ENCODE data around the gene TBC1D1.

The TBC1D1 gene

DNA sequence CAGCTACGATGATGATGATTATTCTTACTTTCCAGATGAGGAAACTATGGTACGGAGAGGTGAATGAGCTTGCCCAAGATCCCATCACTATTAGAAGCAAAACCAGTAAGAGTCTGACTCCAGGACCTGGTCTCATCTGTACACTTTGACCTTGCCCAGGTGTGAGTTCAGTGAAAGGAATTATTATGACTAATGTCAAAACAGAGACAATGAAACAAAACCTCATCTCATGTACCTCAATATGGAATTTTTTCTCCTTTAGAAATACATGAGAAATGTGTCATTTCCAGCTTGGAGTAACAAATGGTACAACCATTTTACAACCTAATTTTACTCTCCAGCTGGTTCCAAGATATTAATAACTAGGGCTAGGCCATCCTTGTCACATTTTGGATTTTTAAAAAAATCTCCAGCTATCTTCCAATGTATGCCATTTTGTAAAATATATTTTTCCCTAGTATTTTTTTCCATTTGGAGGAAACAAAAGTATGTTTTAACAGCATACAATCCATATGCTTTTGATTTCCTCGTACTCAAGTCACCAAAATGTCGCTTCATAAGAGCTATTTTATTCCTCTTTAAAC lies 283.1 kb downstream of the TBC1D1 start:
- Histone ChIP-seq H3K27ac (ENCODE audit: extremely low read depth, low read depth, low read length) (no peak overlapping the region), H3K9me3 (ENCODE audit: control insufficient read depth, insufficient read depth, low read depth, low read length) (no peaks in the 10 kb centered on the region), H3K4me1 (ENCODE audit: control insufficient read depth, insufficient read depth, low read length) (no peaks in the 10 kb centered on the region), H3K4me3 (ENCODE audit: low read depth, low read length) (no peak overlapping the region), H3K36me3 (ENCODE audit: control insufficient read depth in 2 of 2, insufficient read depth in 1 of 2, low read length in 2 of 2) (no peaks in the 10 kb centered on the region)
- POLR2A ChIA-PET = no interaction called here
- CTCF ChIA-PET = interaction anchor here (0.5 to 2.3 kb wide), 6 partner anchors 8 to 392 kb away, joined by 3 to 5 read pairs (median 4); no protein-coding TSS in a partner anchor
- TF ChIP-seq ZNF146 (tag by site-specific recombination; IDR thresholded peaks at IDR 0.05) (no peak), ZNF548 (tag by site-specific recombination; IDR thresholded peaks at IDR 0.05) (no peak), ZNF837 (tag by site-specific recombination; IDR thresholded peaks at IDR 0.05) (no peak), ZNF2 (tag by site-specific recombination; IDR thresholded peaks at IDR 0.05) (no peak), ZNF558 (tag by site-specific recombination; IDR thresholded peaks at IDR 0.05) (no peak), ZNF114 (tag by site-specific recombination; IDR thresholded peaks at IDR 0.05) (no peak), ZNF121 (tag by site-specific recombination; IDR thresholded peaks at IDR 0.05) (no peak), GLI4 (tag by site-specific recombination; IDR thresholded peaks at IDR 0.05) (no peak), GLIS2 (tag by site-specific recombination; IDR thresholded peaks at IDR 0.05) (no peak), ZBTB20 (tag by site-specific recombination; IDR thresholded peaks at IDR 0.05) (no peak), TRIM28 (IDR thresholded peaks at IDR 0.05; ENCODE audit: borderline replicate concordance, low read length) (no peak), ZSCAN30 (tag by site-specific recombination; IDR thresholded peaks at IDR 0.05) (no peak), IKZF3 (tag by site-specific recombination; IDR thresholded peaks at IDR 0.05) (no peak), ZNF76 (tag by site-specific recombination; IDR thresholded peaks at IDR 0.05; ENCODE audit: borderline replicate concordance, low read depth) (no peak), ZNF18 (tag by site-specific recombination; IDR thresholded peaks at IDR 0.05) (no peak), ZNF10 (tag by site-specific recombination; IDR thresholded peaks at IDR 0.05) (no peak), SALL2 (tag by site-specific recombination; IDR thresholded peaks at IDR 0.05; ENCODE audit: borderline replicate concordance) (no peak)
- TF ChIP-seq, protein P1, sequence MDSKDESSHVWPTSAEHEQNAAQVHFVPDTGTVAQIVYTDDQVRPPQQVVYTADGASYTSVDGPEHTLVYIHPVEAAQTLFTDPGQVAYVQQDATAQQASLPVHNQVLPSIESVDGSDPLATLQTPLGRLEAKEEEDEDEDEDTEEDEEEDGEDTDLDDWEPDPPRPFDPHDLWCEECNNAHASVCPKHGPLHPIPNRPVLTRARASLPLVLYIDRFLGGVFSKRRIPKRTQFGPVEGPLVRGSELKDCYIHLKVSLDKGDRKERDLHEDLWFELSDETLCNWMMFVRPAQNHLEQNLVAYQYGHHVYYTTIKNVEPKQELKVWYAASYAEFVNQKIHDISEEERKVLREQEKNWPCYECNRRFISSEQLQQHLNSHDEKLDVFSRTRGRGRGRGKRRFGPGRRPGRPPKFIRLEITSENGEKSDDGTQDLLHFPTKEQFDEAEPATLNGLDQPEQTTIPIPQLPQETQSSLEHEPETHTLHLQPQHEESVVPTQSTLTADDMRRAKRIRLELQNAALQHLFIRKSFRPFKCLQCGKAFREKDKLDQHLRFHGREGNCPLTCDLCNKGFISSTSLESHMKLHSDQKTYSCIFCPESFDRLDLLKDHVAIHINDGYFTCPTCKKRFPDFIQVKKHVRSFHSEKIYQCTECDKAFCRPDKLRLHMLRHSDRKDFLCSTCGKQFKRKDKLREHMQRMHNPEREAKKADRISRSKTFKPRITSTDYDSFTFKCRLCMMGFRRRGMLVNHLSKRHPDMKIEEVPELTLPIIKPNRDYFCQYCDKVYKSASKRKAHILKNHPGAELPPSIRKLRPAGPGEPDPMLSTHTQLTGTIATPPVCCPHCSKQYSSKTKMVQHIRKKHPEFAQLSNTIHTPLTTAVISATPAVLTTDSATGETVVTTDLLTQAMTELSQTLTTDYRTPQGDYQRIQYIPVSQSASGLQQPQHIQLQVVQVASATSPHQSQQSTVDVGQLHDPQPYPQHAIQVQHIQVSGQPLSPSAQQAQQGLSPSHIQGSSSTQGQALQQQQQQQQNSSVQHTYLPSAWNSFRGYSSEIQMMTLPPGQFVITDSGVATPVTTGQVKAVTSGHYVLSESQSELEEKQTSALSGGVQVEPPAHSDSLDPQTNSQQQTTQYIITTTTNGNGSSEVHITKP (tag by site-specific recombination; IDR thresholded peaks at IDR 0.05) = no peak
- TF ChIP-seq, protein P2, sequence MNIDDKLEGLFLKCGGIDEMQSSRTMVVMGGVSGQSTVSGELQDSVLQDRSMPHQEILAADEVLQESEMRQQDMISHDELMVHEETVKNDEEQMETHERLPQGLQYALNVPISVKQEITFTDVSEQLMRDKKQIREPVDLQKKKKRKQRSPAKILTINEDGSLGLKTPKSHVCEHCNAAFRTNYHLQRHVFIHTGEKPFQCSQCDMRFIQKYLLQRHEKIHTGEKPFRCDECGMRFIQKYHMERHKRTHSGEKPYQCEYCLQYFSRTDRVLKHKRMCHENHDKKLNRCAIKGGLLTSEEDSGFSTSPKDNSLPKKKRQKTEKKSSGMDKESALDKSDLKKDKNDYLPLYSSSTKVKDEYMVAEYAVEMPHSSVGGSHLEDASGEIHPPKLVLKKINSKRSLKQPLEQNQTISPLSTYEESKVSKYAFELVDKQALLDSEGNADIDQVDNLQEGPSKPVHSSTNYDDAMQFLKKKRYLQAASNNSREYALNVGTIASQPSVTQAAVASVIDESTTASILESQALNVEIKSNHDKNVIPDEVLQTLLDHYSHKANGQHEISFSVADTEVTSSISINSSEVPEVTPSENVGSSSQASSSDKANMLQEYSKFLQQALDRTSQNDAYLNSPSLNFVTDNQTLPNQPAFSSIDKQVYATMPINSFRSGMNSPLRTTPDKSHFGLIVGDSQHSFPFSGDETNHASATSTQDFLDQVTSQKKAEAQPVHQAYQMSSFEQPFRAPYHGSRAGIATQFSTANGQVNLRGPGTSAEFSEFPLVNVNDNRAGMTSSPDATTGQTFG (tag by site-specific recombination; IDR thresholded peaks at IDR 0.05; ENCODE audit: borderline replicate concordance) = no peak
- TF ChIP-seq, protein P3, sequence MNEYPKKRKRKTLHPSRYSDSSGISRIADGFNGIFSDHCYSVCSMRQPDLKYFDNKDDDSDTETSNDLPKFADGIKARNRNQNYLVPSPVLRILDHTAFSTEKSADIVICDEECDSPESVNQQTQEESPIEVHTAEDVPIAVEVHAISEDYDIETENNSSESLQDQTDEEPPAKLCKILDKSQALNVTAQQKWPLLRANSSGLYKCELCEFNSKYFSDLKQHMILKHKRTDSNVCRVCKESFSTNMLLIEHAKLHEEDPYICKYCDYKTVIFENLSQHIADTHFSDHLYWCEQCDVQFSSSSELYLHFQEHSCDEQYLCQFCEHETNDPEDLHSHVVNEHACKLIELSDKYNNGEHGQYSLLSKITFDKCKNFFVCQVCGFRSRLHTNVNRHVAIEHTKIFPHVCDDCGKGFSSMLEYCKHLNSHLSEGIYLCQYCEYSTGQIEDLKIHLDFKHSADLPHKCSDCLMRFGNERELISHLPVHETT (tag by site-specific recombination; IDR thresholded peaks at IDR 0.05) = no peak
